Measurements from ENCODE around the gene MS4A4E.

The MS4A4E gene

GRCh38 chr11:60265373-60266214 lies 22.7 kb upstream of the MS4A4E start:
- TF ChIP-seq, protein P1, sequence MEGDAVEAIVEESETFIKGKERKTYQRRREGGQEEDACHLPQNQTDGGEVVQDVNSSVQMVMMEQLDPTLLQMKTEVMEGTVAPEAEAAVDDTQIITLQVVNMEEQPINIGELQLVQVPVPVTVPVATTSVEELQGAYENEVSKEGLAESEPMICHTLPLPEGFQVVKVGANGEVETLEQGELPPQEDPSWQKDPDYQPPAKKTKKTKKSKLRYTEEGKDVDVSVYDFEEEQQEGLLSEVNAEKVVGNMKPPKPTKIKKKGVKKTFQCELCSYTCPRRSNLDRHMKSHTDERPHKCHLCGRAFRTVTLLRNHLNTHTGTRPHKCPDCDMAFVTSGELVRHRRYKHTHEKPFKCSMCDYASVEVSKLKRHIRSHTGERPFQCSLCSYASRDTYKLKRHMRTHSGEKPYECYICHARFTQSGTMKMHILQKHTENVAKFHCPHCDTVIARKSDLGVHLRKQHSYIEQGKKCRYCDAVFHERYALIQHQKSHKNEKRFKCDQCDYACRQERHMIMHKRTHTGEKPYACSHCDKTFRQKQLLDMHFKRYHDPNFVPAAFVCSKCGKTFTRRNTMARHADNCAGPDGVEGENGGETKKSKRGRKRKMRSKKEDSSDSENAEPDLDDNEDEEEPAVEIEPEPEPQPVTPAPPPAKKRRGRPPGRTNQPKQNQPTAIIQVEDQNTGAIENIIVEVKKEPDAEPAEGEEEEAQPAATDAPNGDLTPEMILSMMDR (IDR thresholded peaks at IDR 0.05): peak; percentile 72

DNA sequence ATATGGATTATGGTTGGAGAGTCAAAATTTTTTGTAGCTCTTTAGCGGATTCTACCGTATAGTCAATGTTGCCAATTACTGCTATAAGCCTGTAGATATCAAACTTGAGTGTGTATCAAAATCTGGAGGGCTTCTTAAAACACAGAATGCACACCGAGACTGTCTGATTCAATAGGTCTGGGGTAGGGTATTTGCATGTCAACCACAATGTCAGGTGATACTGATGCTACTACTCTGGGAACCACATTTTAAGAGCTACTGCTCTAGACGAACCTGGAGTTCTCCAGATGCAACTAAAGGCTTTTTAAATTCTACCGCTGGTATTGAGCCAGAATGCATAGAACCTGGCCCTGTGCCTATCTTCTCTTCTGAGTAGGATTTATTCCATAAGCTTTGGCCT lies 21.7 kb upstream of the MS4A4E start:
- TF ChIP-seq, protein P1 (IDR thresholded peaks at IDR 0.05): no peak

GRCh38 chr11:60263402-60263801 lies 20.5 kb upstream of the MS4A4E start:
- TF ChIP-seq, protein P1 (IDR thresholded peaks at IDR 0.05): no peak

DNA sequence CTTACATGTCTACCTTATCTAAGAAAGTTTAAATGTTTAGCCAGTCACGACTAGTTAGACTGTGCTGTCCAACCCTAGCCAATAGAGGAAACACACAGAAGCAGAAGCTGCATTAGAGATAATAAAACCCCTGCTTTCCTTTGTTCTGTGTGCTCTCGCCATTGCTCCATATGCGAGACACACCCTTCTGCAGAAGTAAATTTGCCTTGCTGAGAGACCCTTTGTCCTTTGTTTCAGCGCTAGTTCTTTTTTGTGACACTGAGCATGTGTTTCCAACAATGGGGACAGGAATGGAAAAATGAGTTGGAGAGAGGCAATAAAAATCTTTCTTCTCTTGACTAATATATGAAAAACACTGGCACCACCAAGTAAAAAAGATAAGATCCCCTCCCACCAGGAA lies 18.1 kb upstream of the MS4A4E start:
- TF ChIP-seq, protein P1 (IDR thresholded peaks at IDR 0.05): no peak

DNA sequence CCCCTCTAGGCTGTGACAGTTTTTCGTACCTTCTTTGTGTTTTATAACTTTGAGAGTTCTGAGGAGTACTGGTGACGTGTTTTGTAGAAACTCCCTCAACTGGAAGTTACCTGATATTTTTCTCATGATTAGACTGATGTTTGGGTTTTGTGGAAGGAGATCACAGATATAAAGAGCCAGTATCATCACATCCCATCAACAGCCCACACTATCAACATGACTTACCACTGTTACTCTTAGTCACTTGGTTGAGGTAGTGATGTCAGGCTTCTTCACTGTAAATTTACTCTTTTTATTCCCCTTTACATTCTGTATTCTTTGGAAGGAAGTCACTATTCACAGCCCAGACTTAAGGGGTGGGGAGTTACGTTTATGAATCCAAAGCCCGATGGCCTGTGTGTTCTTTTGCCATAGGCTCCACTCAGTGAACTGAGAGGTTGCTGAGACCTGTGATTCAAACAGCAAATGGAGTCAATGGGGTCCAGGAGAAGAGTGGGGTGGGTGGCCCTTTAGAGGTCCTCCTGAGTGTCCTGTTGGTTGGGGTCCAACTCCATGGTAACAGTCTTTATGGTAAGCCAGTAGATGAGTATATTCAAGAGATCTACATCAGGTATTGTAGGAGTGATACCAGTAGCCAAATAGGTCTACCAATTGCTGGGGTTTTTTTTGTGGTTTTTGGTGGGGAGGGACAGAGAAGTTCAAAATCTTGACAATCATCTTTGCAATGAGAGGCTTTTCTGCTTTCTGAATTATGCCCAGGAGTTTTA lies 15.2 kb upstream of the MS4A4E start:
- TF ChIP-seq, protein P1 (IDR thresholded peaks at IDR 0.05): no peak

GRCh38 chr11:60252213-60253108 lies 9.5 kb upstream of the MS4A4E start:
- TF ChIP-seq, protein P1 (IDR thresholded peaks at IDR 0.05): no peak
